CD14-positive monocyte (primary cell): ENCODE measurements around the gene BCL2. TPM values are rescaled to one million over a fixed set of nuclear protein-coding genes. Genes with fewer than 3 reads are reported as not detected.

Experiments
- DNase-seq, 3 donors: peaks; one replicate each; pipeline ENCODE4 v3.0.0-alpha.2; 2011 to 2022
- H2AFZ ChIP-seq: 2 replicates; pipeline ENCODE4 v1.6.0; 2012; ENCODE audit warnings: mild to moderate bottlenecking, low read depth, low read length, inconsistent platforms; ENCODE audit not compliant: insufficient read depth, poor library complexity, severe bottlenecking
- H3K27ac ChIP-seq, 2 donors: 1 replicate in 1 of 2; 2 replicates in 1 of 2; pipeline ENCODE4 v1.5.1; 2012 to 2013; ENCODE audit warnings: low read length in 2 of 2, control low read depth in 1 of 2, inconsistent platforms in 1 of 2, low read depth in 1 of 2, mild to moderate bottlenecking in 1 of 2
- H3K27me3 ChIP-seq, 2 donors: one replicate each; pipeline versions ENCODE4 v1.6.0 to v1.6.1; 2011 to 2013; ENCODE audit warnings: low read length in 2 of 2; ENCODE audit not compliant: control insufficient read depth in 2 of 2, insufficient read depth in 2 of 2
- H3K36me3 ChIP-seq, 2 donors: replicated peaks in 1 of 2; 1 replicate in 1 of 2; 2 replicates in 1 of 2; pipeline versions ENCODE4 v1.5.1 to v1.6.1; 2012 to 2013; ENCODE audit warnings: low read length in 2 of 2, control low read depth in 1 of 2, inconsistent platforms in 1 of 2, mild to moderate bottlenecking in 1 of 2; ENCODE audit not compliant: insufficient read depth in 2 of 2, control insufficient read depth in 1 of 2
- H3K4me1 ChIP-seq, 2 donors: 1 replicate in 1 of 2; 2 replicates in 1 of 2; pipeline versions ENCODE4 v1.5.1 to v1.6.1; 2012 to 2013; ENCODE audit warnings: low read length in 2 of 2, control low read depth in 1 of 2, inconsistent platforms in 1 of 2, mild to moderate bottlenecking in 1 of 2, moderate library complexity in 1 of 2; ENCODE audit not compliant: insufficient read depth in 2 of 2, control insufficient read depth in 1 of 2
- H3K4me2 ChIP-seq: replicated peaks from 2 replicates; pipeline ENCODE3; 2012; ENCODE audit warnings: low read length, moderate library complexity, mild to moderate bottlenecking; ENCODE audit not compliant: poor library complexity, severe bottlenecking; ENCODE audit errors: extremely low read depth
- H3K4me3 ChIP-seq, 3 experiments: fragments of 200-600 bp in 1 of 3; sonication (generic) in 1 of 3; replicated peaks in 1 of 3; 1 replicate in 2 of 3; 2 replicates in 1 of 3; pipeline ENCODE4 v1.5.1; 2011 to 2013; ENCODE audit warnings: low read length in 3 of 3, mild to moderate bottlenecking in 3 of 3, control low read depth in 2 of 3, low read depth in 2 of 3, inconsistent platforms in 1 of 3, moderate library complexity in 1 of 3
- H3K79me2 ChIP-seq: 2 replicates; pipeline ENCODE4 v1.6.0; 2012; ENCODE audit warnings: mild to moderate bottlenecking, control low read depth, inconsistent platforms, low read length, moderate library complexity; ENCODE audit not compliant: insufficient read depth
- H3K9ac ChIP-seq: 2 replicates; pipeline ENCODE4 v1.6.0; 2017; ENCODE audit warnings: low read length, mild to moderate bottlenecking; ENCODE audit not compliant: insufficient read depth, poor library complexity, severe bottlenecking
- H3K9me3 ChIP-seq, 2 donors: replicated peaks in 1 of 2; 1 replicate in 1 of 2; 2 replicates in 1 of 2; pipeline versions ENCODE4 v1.5.1 to v1.6.1; 2012 to 2013; ENCODE audit warnings: low read length in 2 of 2, control low read depth in 1 of 2; ENCODE audit not compliant: control insufficient read depth in 1 of 2, insufficient read depth in 1 of 2
- H4K20me1 ChIP-seq: 2 replicates; pipeline ENCODE4 v1.6.0; 2012; ENCODE audit warnings: mild to moderate bottlenecking, low read length, control low read depth, moderate library complexity; ENCODE audit not compliant: insufficient read depth
- H3K27ac Mint-ChIP-seq, 7 donors: one replicate each; pipeline ENCODE4 v1.8.0; 2020; ENCODE audit warnings: mild to moderate bottlenecking in 7 of 7, mixed read lengths in 7 of 7, moderate library complexity in 6 of 7, inconsistent platforms in 2 of 7
- H3K27me3 Mint-ChIP-seq, 3 donors: one replicate each; pipeline ENCODE4 v1.8.0; 2021 to 2022; ENCODE audit warnings: low read depth in 3 of 3, mild to moderate bottlenecking in 3 of 3, mixed read lengths in 3 of 3, moderate library complexity in 3 of 3, inconsistent platforms in 1 of 3
- H3K36me3 Mint-ChIP-seq, 2 donors: one replicate each; pipeline ENCODE4 v1.8.0; 2020; ENCODE audit warnings: mixed read lengths in 2 of 2, inconsistent platforms in 1 of 2, mild to moderate bottlenecking in 1 of 2
- H3K4me1 Mint-ChIP-seq: one replicate; pipeline ENCODE4 v1.8.0; 2020; ENCODE audit warnings: mild to moderate bottlenecking, mixed read lengths
- H3K4me3 Mint-ChIP-seq, 2 donors: one replicate each; pipeline ENCODE4 v1.8.0; 2020; ENCODE audit warnings: mild to moderate bottlenecking in 2 of 2, mixed read lengths in 2 of 2, moderate library complexity in 1 of 2
- H3K9me3 Mint-ChIP-seq, 7 donors: one replicate each; pipeline ENCODE4 v1.8.0; 2020 to 2022; ENCODE audit warnings: mixed read lengths in 7 of 7, mild to moderate bottlenecking in 6 of 7, moderate library complexity in 6 of 7, inconsistent platforms in 2 of 7
- WGBS: methylation state at CpG from one replicate; pipeline ENCODE4 v1.1.5; 2013; ENCODE audit warnings: missing lambda C conversion rate; ENCODE audit not compliant: insufficient coverage; 5-methylcytosine and 5-hydroxymethylcytosine counted together
- intact Hi-C, 2 donors: fragments of 100-400 bp; cut with micrococcal nuclease; formaldehyde crosslinking; loops; one replicate each; pipeline versions ENCODE4 v1.15.0 to v1.15.1; 2023
- polyA plus RNA-seq, 3 donors: library from polyadenylated mRNA; depleted of rRNA in 1 of 3; unstranded in 2 of 3; stranded (reverse) in 1 of 3; fragments of 300-500 nt in 2 of 3; fragments of >200 nt in 1 of 3; fragmentation: Illumina TruSeq in 2 of 3; gene quantifications; 1 replicate in 2 of 3; 2 replicates in 1 of 3; pipeline ENCODE4 v1.2.3, GENCODE V29; 2012 to 2021
- TF ChIP-seq, protein P1 (sequence below): fragments of 200-600 bp; IDR thresholded peaks from one replicate; pipeline ENCODE4 v1.8.0; 2022; ENCODE audit warnings: antibody characterized with exemption, mild to moderate bottlenecking

Gene BCL2
- polyA plus RNA-seq, 3 donors, result 0.58 to 2.5 (median 1.1) TPM

DNA sequence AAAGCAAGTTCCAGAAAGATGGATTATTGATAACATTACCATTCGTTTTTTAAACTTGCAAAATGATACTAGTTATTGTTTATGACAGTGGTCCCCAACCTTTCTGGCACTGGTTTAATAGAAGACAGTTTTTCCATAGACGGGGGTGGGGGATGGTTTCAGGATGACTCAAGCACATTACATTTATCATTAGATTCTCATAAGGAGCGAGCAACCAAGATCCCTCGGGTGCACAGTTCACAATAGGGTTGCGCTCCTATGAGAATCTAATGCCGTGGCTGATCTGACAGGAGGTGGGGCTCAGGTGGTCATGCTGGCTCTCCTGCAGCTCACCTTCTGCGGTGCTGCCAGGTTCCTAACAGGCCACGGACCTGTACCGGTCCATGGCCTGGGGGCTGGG is 86.2 kb downstream of the BCL2 start:
- H3K9ac ChIP-seq, result no peak overlapping the region

DNA sequence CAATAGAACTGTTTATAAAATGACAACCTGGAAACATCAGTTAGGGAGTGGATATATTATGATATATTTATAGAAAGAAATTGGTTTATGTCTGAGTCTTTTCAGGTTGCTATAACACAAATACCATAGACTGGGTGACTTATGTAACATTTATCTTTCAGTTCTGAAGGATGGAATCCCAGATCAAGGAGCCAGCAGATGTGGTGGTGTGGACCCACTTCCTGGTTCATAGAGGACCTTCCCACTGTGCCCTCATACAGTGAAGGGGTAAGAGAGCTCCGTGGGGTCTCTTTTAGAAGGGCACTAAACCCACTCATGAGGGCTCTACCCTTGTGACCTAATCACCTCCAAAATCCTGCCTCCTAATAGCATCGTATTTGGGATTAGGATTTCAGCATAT is 86.7 kb downstream of the BCL2 start:
- Mint-ChIP-seq H3K36me3 (no peaks in the 10 kb centered on the region), H3K4me3 (no peak overlapping the region), H3K27me3 (peaks cover 0 to 3% (median 0%) of the 10 kb centered on the region in 3 donors), H3K9me3 (no peaks in the 10 kb centered on the region), H3K27ac (peak overlapping the region in 1 of 7 donors; percentile 31), H3K4me1 (peaks cover 44% of the 10 kb centered on the region)
- peaks cover 33% of the 10 kb centered on the region for H3K79me2 ChIP-seq
- no peaks in the 10 kb centered on the region for H3K27me3 ChIP-seq
- no CpG with 5 or more reads among the region's 2 CpGs for WGBS
- no peak overlapping the region for H3K4me2 ChIP-seq
- no peak overlapping the region for H3K4me3 ChIP-seq
- TF ChIP-seq, protein P1, sequence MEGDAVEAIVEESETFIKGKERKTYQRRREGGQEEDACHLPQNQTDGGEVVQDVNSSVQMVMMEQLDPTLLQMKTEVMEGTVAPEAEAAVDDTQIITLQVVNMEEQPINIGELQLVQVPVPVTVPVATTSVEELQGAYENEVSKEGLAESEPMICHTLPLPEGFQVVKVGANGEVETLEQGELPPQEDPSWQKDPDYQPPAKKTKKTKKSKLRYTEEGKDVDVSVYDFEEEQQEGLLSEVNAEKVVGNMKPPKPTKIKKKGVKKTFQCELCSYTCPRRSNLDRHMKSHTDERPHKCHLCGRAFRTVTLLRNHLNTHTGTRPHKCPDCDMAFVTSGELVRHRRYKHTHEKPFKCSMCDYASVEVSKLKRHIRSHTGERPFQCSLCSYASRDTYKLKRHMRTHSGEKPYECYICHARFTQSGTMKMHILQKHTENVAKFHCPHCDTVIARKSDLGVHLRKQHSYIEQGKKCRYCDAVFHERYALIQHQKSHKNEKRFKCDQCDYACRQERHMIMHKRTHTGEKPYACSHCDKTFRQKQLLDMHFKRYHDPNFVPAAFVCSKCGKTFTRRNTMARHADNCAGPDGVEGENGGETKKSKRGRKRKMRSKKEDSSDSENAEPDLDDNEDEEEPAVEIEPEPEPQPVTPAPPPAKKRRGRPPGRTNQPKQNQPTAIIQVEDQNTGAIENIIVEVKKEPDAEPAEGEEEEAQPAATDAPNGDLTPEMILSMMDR, result no peak
- H3K27ac ChIP-seq, result no peak overlapping the region
- no peak overlapping the region for H2AFZ ChIP-seq
- peaks cover 33 to 43% of the 10 kb centered on the region in 2 donors for H3K4me1 ChIP-seq
- no peak for DNase-seq
- no peaks in the 10 kb centered on the region for H3K9me3 ChIP-seq
- intact Hi-C loops, result no loop called here
- H3K36me3 ChIP-seq, result no peaks in the 10 kb centered on the region
- H4K20me1 ChIP-seq, result no peaks in the 10 kb centered on the region
- H3K9ac ChIP-seq, result no peak overlapping the region

More for the DNA sequence above, 86.2 kb downstream of the BCL2 start:
- 98% methylated on average over 4 of the region's 9 CpGs for WGBS
- H3K36me3 ChIP-seq, result no peaks in the 10 kb centered on the region
- Mint-ChIP-seq H3K27me3 (peaks cover 0 to 3% (median 0%) of the 10 kb centered on the region in 3 donors), H3K27ac (no peak overlapping the region), H3K4me3 (no peak overlapping the region), H3K36me3 (no peaks in the 10 kb centered on the region), H3K4me1 (peaks cover 49% of the 10 kb centered on the region), H3K9me3 (no peaks in the 10 kb centered on the region)
- no peak overlapping the region for H3K4me2 ChIP-seq
- TF ChIP-seq, protein P1, result no peak
- intact Hi-C loops, result no loop called here
- H3K4me3 ChIP-seq, result no peak overlapping the region
- H4K20me1 ChIP-seq, result no peaks in the 10 kb centered on the region
- peaks cover 37% of the 10 kb centered on the region for H3K79me2 ChIP-seq
- H2AFZ ChIP-seq, result no peak overlapping the region
- no peak for DNase-seq
- no peaks in the 10 kb centered on the region for H3K27me3 ChIP-seq
- H3K4me1 ChIP-seq, result peaks cover 38 to 48% of the 10 kb centered on the region in 2 donors
- H3K9me3 ChIP-seq, result no peaks in the 10 kb centered on the region
- no peak overlapping the region for H3K27ac ChIP-seq
